Dermis blood vessel endothelial cell (primary cell): ENCODE results near the gene SDHB. TPM values are rescaled to one million over a fixed set of nuclear protein-coding genes. Genes with fewer than 3 reads are reported as not detected.

Source experiments
- DNase-seq: peaks from one replicate; pipeline ENCODE4 v3.0.0; 2010
- total RNA-seq: library from RNA; depleted of rRNA; stranded (reverse); fragments of >200 nt; gene quantifications from 2 replicates; pipeline ENCODE4 v1.2.3, GENCODE V29; 2014

The SDHB gene
- total RNA-seq, 1 donor from 2014 or later: 129 TPM

DNA sequence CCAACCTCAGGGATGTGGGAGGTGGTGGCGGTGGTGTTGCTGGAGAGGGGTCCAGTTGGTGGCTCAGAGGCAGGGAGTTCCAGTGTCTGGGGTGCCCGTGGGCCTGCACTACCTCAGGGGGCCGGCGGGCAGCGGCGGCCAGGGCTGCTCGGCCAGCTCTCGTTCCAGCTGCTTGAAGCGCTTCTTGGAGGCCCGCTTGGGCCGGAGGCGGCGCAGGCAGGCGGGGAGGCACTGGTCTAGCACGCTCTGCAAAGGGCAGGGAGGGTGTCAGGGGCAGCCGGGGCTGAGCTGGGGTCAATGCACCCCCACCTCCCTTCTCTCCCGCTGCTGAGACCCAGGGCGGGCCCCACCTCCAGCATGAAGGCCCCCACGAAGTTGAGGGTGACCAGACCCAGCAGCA lies 67.7 kb downstream of the SDHB start:
- no peak for DNase-seq

DNA sequence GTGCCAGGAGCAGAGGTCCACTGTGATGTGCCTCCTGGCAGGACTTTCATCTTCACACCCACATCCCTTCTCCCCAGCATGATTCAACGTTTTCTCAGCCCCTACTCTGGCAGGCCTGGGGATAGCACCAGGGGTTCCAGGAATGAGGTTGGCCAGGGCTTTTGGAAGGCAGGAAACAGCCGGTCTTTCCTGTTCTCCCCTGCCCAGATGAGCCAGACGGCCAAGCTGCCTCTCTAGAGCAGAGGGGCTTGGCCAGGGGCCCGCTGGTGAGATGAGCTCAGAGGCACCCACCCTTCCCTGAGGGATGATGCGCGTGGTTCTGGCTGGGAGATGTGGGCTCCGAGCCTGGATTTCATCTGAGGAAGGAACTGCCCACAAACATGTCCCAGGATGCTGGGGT lies 69.1 kb downstream of the SDHB start:
- DNase-seq: peak; percentile 95

DNA sequence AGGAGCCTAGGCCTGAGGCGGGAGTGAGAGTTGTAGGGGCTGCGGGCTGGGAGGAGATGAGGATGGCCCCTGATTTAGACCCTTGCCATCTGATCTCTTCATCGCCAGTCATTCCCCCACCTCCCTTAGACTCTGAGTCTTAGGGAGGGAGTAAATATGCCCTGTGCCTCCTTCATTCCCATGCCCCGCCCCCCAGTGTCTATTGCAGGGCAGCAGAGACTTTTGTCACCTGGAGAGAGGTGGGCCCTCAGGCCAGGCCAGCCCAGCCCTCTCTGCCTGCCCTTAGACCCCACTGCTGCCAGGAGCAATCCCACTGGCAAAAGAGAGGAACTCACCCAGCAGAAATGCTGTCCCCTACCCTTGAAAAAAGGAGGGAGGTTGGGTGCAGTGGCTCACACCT lies 70.2 kb downstream of the SDHB start:
- no peak for DNase-seq

DNA sequence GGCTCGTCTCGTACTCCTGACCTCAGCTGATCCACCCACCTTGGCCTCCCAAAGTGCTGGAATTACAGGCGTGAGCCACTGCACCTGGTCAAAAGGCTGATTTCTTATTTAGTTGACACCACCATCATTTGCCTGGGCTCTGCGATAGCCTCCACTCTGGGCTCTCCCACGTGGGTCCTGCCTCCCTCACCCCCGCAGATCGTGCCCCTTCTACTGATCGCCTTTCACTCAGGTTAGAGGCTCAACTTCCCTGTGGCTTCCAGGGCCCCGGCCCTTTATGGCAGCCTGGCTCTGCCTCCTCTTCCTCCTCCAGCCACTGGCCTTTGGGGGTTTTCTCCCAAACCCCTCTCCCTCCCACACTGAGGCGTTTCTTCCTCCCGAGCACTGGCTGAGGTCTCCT lies 70.9 kb downstream of the SDHB start:
- no peak for DNase-seq

DNA sequence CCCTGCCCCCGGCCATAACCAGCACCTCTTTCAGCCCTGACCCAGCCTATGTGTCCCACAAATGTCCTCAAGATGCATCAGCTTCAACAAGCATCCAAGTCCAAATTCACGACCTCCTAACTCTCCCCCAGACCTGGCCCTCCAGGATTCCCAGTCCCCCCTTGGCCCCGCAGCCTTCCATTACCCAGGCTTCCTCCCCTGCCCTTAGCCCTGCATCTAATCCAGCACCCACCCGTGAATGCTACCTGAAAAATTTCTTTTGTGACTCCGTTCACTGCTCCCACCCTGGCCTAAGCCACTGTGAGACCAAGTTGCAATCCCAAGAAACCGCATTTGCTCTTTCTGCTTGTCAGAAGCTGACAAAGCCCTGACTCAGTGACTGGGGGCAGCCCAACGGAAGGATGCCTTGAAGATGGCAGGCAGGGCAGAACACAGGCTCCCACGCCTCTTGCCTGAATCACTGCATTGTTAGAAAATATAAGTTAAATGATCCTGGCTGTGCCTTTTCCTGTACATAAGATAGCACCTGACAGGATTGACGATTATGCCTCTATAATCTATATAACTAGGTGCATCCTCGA lies 72.5 kb downstream of the SDHB start:
- peak; percentile 69 for DNase-seq

DNA sequence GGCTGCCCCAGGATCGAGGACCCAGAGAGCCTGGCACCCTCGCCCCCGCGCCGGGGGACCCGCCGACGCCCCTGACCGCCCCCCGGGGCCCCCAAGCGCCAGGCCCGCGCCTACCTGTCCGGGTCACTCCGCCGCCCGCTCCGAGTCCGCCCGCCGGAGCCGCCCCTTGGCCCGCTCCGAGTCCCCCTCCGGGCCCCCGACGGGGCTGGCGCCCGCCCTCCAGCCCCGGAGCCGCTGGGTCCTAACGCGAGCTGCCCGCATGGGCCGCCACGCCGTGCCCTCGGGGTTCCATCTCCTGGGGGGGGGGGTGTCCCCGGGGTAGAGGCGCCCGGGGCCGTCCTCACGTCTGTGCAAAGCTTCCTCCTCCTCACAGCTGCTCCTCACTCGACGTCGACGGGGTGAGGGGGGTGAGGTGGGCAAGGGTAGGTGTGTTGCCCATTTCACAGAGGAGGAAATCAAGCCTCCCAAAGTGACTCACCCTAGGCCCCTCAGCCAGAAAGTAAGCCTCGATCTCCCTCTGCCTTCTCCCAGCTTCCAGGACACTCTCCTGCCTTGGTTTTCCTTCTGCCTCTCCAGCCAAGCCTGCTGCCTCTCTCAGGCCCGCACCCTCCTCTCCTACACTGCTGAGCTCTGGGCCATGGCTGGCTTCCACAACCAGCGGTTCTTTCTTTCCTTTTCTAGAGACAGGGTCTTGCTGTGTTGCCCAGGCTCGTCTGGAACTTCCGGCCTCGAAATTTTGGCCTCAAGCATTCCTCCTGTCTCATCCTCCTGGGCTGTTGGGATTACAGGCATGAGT lies 73.2 kb downstream of the SDHB start, which contains the start of gene MFAP2:
TSS of gene MFAP2 (minus strand) at position 148 of the 796 bp plus-strand sequence. CDS start 2,347 bp downstream, outside the sequence.
- peak; percentile 49 for DNase-seq

DNA sequence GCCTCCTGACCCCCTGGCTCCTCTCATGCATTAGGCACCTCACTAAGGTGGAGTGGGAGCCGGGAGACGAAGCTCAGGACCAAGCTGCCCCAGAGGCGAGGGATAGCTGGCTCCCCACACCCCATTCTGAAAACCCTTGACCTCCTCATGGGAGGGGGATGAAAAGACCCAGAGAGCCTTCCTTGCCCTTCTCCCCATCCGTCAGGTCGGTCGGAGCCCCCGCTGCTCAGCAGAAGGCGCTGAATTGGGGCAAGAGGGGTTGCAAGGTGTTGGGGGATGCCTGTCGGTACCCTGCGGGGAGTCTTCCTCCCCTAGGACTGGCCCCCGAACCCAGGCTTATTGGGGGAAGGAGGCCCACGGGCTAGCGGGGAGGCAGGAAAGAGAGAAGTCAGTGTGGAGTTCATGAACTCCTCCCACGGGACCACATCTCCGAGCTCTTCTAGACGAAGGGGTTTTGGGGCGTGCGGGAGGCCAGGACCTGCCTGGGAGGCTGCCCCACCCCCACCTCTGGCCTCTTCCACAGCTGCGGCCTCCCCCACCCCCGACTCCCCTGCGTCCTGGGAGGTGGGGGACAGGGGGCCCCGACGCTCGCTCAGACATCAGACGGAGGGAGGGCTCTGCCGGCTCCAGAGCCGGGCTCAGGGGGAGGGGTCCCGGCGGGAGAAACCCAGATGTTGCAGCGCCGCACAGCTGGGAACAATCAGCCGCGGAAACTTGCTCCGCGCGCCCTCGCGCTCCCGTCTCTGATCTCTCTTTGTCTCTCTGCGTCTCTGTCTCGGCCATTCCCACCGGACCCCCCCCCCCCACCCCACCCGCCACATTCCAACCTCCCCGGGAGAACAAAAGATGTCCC lies 74.1 kb downstream of the SDHB start:
- DNase-seq: peak; percentile 39

DNA sequence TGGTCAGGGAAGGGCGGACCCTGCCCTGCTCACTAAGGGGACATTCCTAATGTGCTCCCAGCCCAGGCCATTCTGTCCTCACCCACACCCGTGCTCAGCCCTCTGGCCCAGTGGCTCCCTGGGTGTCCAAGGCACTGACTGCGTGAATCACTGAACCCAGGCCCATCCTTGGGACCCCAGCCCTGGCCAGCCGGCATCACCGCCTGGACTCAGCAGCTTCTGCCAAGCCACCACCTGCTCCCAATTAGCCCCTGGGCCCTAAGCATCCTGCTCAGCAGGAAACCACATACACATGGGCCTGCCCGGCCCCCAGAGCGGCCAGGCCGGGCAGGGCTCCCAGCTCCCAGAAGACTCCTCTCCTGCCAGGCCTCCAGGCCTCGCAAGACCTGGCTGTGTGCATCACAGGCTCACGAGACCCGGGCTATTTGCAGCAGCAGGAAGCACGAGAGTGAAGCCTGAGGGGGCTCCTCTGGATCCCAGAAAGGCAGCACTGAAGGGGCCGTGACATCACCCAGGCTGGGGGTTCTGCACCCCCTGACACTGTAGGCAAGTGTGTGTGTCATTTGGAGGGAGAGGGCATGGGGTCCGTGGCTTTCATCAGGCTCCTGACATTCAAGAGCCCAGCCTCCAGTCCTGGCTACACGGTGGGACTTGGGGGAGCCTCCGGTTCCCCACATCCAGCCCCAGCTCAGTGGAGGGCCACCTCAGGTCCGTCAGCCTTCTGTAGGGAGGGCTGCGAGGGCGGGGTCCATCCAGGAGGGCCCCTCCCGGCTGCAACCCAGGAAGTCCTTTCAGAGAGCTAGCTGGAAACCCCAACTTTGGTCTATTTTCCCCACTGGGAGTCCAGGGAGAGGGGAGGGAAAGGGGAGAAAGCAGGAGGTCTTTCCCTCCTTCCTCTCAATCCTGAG lies 75.0 kb downstream of the SDHB start:
- DNase-seq: peak; percentile 84

DNA sequence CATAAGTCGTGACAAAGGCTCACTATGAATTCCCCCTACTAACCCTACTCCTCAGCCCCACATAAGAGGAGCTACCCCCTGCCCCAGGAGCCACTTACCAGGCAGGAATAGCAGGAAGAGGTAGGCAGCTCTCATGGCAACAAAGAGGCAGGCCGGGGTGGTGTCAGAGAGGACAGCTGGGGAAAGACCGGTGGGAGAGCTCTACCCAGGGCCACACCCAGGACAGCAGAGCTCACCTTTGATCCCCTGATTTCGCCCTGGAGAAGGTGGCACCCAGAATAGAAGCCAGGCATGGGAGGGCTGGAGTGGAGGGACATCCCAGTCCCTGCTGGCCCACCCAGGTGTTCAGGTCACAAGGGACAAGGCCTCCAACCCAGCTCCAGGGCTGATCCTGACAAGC lies 75.7 kb downstream of the SDHB start:
- DNase-seq: no peak

DNA sequence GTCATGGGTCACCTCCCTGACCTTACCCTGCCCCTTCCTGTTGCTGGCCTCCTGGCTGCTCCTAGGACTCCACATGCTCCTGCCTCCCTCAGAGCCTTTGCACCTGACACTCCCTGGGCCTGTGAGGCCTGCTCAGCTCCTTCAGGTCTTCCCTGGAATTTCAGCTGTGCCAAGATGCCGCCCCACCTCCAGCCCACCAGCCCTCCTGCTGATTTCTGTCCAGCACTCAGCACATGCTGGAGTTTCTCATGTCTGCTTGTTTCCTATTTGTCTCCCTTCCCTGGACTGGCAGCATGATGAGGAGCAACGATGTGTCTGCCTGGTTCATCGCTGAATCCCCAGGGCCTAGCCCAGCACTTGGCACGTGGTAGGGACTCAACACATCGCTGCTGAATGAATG lies 76.5 kb downstream of the SDHB start:
- no peak for DNase-seq

DNA sequence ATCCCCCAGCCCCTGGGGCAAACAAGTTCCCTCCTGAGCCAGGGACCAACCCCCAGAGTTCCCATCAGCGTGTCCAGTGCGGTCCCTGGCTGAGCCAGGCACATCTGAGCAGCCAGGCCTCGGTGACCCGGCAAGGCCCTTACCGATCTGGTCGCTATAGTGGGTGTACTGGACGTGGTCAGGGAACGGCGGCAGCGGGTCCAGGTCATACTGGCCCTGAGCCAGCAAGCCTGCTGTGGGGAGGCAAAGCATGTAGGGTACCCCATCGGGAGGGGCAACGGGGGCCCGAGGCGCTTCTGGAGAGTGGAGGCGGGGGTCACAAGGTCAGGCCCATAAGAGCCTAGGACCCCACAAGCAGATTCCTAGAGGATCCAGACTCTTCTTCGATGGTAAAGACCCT lies 76.9 kb downstream of the SDHB start:
- no peak for DNase-seq

DNA sequence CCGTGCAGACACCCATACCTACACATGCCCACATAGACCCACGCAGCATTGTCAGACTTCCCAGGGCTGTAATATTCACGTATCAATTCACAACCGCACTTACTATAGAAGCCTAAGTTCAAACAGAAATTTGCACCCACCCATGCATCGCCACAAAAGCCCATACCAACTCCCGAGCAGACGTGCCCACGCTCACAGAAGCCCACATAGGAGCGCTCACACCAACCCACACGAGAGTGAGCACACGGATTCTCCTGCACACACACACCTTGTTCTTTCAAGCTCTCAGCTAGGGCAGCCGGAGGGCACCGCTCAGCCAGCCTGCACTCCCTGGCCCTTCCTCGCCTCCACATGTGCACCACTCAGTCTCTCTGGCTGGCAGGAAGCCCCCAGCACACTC lies 78.0 kb downstream of the SDHB start:
- DNase-seq: no peak

DNA sequence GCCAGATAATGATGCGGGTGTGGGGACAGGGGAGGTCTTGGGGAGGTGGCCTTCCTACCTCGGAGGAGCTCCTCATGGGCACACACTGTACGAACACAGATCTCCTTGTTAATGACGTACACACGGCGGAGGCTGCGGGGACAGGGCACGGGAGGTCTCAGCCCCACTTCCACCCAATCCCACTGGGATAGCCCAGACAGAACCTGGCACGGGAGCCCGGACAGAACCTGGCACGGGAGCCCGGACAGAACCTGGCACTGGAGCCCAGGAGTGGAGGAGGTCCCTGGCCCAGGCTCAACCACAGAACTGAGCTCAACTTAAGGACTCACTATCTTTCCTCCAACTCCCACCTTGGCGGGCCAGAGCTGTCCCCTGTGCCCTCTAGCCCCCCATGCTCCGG lies 78.6 kb downstream of the SDHB start:
- DNase-seq: no peak

DNA sequence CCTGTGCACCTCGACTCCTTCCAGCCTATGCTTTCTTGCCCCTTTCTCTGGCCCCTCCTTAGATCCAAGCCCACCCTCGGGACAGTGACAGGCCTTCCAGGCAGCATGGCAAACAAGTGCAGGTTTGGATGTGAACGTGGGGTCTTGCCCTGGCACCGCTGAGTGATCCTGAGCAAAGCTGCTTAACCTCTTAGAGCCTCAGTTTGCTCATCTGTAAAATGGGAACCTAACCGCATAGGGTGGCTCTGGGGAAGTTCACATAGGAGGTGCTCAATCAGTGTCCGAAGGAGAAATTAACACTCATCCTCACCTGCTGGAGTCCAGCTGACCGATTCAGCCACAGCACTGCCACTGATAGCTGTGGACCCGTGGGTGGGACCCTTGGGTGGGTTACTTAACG lies 80.6 kb downstream of the SDHB start:
- no peak for DNase-seq

DNA sequence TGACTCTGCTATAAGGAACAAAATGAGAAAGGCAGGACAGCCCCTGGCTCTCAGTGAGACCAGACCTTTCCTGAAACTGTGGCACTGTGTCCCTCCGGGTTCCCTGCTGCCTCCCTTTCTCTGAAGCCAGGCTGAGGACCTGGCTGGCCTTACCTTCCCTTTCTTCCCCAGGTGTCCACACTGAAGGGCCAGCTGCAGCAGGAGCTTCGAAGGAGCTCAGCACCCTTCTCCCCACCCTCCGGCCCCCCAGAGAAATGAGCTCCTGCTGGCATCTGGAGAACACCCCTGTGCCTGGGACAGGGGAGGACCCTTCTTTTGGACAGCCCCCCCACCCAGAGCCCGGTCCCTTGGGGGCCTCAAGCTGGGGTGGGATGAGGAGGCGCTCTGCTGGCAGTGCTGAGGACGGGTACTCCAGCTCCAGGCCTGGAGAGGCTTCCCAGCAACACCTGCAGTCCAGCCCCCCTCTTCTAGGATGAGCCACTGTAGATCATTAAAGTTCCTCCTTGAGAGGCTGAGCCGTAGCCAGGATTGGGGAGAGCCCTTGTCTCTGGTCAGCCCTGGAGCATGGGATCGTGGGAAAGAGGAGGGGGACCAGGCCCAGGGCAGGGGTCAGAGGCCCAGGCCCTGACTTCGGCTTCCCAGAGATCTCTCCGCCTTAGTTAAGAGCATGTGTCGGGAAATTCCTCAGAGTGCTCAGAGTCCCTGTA lies 81.5 kb downstream of the SDHB start:
- DNase-seq: no peak

DNA sequence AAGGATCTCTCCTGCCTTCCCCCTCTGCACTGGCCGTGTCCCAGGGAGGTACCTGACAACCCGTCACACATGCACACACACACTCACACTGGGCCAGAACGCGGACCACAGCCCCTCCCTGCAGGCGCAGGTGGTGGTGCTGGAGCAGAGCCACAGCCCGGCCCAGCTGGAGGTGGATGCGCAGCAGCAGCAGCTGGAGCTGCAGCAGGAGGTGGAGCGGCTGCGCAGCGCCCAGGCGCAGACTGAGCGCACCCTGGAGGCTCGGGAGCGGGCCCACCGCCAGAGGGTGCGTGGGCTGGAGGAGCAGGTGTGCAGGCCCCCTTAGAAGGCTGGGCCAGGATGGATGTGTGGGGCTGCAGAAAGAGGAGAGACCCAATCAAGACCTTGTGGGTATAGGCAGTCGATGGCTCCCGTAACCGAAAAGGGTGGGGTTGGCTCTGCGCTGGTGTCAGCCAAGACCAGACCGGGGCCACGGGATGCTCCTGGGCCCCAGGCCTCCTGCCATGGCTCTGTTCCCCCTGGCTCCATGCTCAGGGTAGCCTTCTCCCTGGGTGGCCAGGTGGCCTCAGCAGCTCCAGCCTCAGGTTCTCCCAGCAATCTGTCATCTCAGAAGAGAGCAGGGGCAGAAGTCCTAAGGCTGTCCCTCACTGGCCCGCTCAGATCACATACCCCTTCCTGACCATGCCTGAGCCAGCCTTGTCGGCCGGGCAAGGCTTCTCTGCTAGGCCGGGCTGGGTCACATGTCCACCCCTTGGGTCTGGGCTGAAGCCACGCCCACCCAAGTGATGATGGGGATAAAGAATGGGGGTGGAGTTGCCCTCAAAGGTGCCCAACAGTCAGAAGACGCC lies 82.3 kb downstream of the SDHB start:
- DNase-seq: peak; percentile 35

DNA sequence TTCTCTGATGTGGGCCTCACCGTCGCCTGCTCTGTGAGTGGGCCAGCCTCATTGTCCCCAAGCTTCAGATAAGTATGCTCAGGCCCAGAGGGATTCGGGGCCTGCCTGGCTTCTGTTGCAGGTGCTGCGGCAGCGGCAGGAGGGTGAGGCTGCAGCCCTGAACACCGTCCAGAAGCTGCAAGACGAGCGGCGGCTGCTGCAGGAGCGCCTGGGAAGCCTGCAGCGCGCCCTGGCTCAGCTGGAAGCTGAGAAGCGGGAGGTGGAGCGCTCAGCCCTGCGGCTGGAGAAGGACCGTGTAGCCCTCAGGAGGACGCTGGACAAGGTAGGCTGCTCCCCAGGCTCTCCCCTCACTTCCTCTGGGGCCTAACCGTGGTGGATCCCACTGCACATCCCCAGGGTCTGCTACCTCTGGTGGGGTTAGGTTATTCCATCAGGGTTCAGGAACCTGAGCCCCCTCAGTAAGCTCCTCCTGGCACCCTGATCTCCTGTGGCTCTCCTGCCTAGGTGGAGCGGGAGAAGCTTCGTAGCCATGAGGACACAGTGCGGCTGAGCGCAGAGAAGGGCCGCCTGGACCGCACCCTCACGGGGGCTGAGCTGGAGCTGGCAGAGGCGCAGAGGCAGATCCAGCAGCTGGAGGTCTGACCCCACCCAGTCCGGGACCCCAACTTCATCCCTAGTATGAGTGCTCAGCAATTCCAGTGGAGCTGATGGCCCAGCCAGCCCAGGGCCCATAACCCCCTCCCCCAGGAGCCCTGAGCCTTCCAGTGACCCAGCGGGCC lies 83.5 kb downstream of the SDHB start:
- no peak for DNase-seq

DNA sequence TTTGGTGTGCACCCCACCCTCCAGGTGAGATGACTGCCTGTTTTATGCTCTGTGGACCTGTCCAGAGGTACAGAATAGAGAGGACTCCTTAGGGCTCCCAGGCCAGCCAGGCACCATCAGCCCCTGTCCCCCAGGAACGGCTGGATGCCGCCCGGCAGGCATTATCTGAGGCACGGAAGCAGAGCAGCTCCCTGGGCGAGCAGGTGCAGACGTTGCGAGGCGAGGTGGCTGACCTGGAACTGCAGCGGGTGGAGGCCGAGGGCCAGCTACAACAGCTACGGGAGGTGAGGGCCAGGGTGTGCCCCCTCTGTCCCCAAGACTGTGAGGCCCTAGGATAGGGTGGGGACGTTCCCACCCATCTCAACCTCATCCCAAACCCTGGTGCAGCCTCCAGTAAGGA lies 84.2 kb downstream of the SDHB start:
- no peak for DNase-seq

DNA sequence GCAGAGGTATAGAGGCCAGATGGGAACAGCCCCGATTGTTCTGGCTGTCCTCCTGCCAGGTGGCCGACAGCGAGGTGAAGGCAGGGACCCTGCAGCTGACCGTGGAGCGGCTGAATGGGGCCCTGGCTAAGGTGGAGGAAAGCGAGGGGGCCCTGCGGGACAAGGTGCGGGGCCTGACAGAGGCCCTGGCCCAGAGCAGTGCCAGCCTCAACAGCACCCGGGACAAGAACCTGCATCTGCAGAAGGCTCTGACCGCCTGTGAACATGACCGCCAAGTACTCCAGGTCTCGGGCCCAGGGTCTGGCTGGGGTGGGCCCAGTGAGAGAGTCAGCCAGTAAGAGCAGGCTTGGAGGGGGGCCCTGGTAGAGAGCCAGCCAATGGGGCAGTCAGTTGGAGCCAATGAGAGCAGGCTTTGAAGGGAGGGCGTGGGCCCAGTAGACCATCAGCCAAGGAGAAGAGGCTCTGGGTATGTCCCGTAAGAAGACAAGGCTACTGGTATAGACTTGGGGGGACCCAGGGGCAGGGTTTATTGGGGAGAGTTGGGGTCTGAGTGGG lies 84.7 kb downstream of the SDHB start:
- DNase-seq: no peak
